OCI-LY7 (cell line): Measurements from ENCODE around the gene BAIAP2L1. TPM values are rescaled to one million over a fixed set of nuclear protein-coding genes. Genes with fewer than 3 reads are reported as not detected.
A peak's percentile ranks its signal among the peaks of the same experiment; 100 is the strongest.
"Not testable (repeated sequence)": the region's sequence is repeated elsewhere in the genome, so short reads cannot be mapped to it uniquely, and the experiment has no call there.

Source experiments
- Bru-seq: library from RNA; stranded (reverse); fragments of 400-500 nt; gene quantifications from one replicate; lab custom pipeline; 2021; lab: Mats Ljungman, UMichigan
- BruChase-seq, 2 experiments: library from RNA; stranded (reverse); fragments of 400-500 nt; gene quantifications; one replicate each; lab custom pipeline; 2021; lab: Mats Ljungman, UMichigan
- BruUV-seq: library from RNA; stranded (reverse); fragments of 400-500 nt; replicated peaks from 2 replicates; lab custom pipeline; 2021; lab: Mats Ljungman, UMichigan
- CTCF ChIA-PET: fragments of 300-600 bp; sonication (Branson Sonifier 250); formaldehyde crosslinking; loops from one replicate; lab custom pipeline; 2022; ENCODE audit warnings: antibody characterized with exemption; ENCODE audit not compliant: unreplicated experiment; lab: Charles Lee
- POLR2A ChIA-PET: fragments of 300-600 bp; sonication (Branson Sonifier 250); formaldehyde crosslinking; loops from one replicate; lab custom pipeline; 2022; ENCODE audit warnings: antibody characterized with exemption; lab: Charles Lee
- DNase-seq: peaks from one replicate; pipeline ENCODE4 v3.0.0-alpha.2; 2015; ENCODE audit warnings: low spot score
- H2AFZ ChIP-seq: fragments of 200-600 bp; sonication (generic), shearing (Covaris generic); 2 replicates; pipeline ENCODE4 v1.6.1; 2014; ENCODE audit warnings: mild to moderate bottlenecking, antibody characterized with exemption, low read length, moderate library complexity
- H3K27ac ChIP-seq: fragments of 200-600 bp; sonication (generic); 2 replicates; pipeline ENCODE4 v1.5.1; 2014; ENCODE audit warnings: mixed run types, low read depth, mild to moderate bottlenecking, moderate library complexity, low read length, inconsistent platforms; ENCODE audit not compliant: poor library complexity, severe bottlenecking
- H3K36me3 ChIP-seq: fragments of 200-600 bp; sonication (generic); 2 replicates; pipeline ENCODE4 v1.6.1; 2014; ENCODE audit warnings: mild to moderate bottlenecking, antibody characterized with exemption, low read length, moderate library complexity, mixed read lengths; ENCODE audit not compliant: insufficient read depth
- H3K4me1 ChIP-seq: fragments of 200-600 bp; sonication (generic); 2 replicates; pipeline ENCODE4 v1.5.1; 2014; ENCODE audit warnings: mild to moderate bottlenecking, low read length; ENCODE audit not compliant: insufficient read depth, poor library complexity, severe bottlenecking
- H3K4me2 ChIP-seq: fragments of 200-600 bp; sonication (generic); 2 replicates; pipeline ENCODE4 v1.6.1; 2014; ENCODE audit warnings: mild to moderate bottlenecking, low read length
- H3K4me3 ChIP-seq: fragments of 200-600 bp; sonication (generic); 2 replicates; pipeline ENCODE4 v1.5.1; 2014; ENCODE audit warnings: mild to moderate bottlenecking, low read depth, low read length; ENCODE audit not compliant: poor library complexity, severe bottlenecking
- H3K79me2 ChIP-seq: fragments of 200-600 bp; sonication (generic); 2 replicates; pipeline ENCODE4 v1.6.1; 2016; ENCODE audit warnings: low read depth, mild to moderate bottlenecking, low read length, moderate library complexity, mixed read lengths; ENCODE audit not compliant: insufficient read depth
- H3K9me2 ChIP-seq: fragments of 200-600 bp; sonication (generic); 2 replicates; pipeline ENCODE4 v1.6.1; 2016; ENCODE audit warnings: mild to moderate bottlenecking, low read length, mixed read lengths; ENCODE audit not compliant: insufficient read depth
- H3K9me3 ChIP-seq: fragments of 200-600 bp; sonication (generic); 2 replicates; pipeline ENCODE4 v1.6.1; 2014; ENCODE audit warnings: mild to moderate bottlenecking, mixed run types, low read length, mixed read lengths
- H4K20me1 ChIP-seq: fragments of 200-600 bp; sonication (generic); 2 replicates; pipeline ENCODE4 v1.6.1; 2014; ENCODE audit warnings: mild to moderate bottlenecking, antibody characterized with exemption, low read length, moderate library complexity, mixed read lengths; ENCODE audit not compliant: insufficient read depth
- CTCF ChIP-seq: fragments of 200-600 bp; sonication (generic); conservative IDR thresholded peaks from 2 replicates; pipeline ENCODE4 v1.5.1; 2014; ENCODE audit warnings: mild to moderate bottlenecking, antibody characterized with exemption, low read length, moderate library complexity, mixed read lengths
- EZH2phosphoT487 ChIP-seq: fragments of 200-600 bp; sonication (generic); IDR thresholded peaks from 2 replicates; pipeline ENCODE4 v1.6.1; 2018; ENCODE audit warnings: low read depth, borderline replicate concordance, mild to moderate bottlenecking, mixed run types, antibody characterized with exemption, low read length, moderate library complexity, mixed read lengths
- intact Hi-C: fragments of 100-400 bp; cut with micrococcal nuclease; formaldehyde crosslinking; loops from one replicate; pipeline ENCODE4 v1.10.0; 2022; ENCODE audit not compliant: unreplicated experiment
- long read RNA-seq: library from polyadenylated mRNA; stranded (forward); transcript quantifications from one replicate; pipeline ENCODE4 v2.0.0, GENCODE V29; 2022
- total RNA-seq, 2 experiments: library from RNA; depleted of rRNA in 1 of 2; stranded (reverse); fragments of >200 nt in 1 of 2; shearing (Covaris generic) in 1 of 2; gene quantifications; 2 replicates each; pipeline ENCODE4 v1.2.3, GENCODE V29; 2014 to 2022

BAIAP2L1 gene, protein sequence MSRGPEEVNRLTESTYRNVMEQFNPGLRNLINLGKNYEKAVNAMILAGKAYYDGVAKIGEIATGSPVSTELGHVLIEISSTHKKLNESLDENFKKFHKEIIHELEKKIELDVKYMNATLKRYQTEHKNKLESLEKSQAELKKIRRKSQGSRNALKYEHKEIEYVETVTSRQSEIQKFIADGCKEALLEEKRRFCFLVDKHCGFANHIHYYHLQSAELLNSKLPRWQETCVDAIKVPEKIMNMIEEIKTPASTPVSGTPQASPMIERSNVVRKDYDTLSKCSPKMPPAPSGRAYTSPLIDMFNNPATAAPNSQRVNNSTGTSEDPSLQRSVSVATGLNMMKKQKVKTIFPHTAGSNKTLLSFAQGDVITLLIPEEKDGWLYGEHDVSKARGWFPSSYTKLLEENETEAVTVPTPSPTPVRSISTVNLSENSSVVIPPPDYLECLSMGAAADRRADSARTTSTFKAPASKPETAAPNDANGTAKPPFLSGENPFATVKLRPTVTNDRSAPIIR
- total RNA-seq (2014; rRNA removed; shearing (Covaris generic)) (not detected in 2 replicates), total RNA-seq (2022) (not detected in 2 replicates), Bru-seq, nascent RNA (percentile 12 among the genes with signal in this experiment), BruChase-seq, experiment 1, labeled RNA remaining after a 6-hour chase (percentile 9 among the genes with signal in this experiment), BruChase-seq, experiment 2, labeled RNA remaining after a 2-hour chase (percentile 14 among the genes with signal in this experiment)
- long read RNA-seq: 0 reads

- no peaks in the 10 kb centered on the region for H3K9me2 ChIP-seq
- H3K36me3 ChIP-seq: no peaks in the 10 kb centered on the region
- intact Hi-C loops: no loop called here
- H2AFZ ChIP-seq: no peak within 1 kb of the TSS
- DNase-seq: peak; percentile 36
- TF ChIP-seq CTCF: no peak
- no peak for TF ChIP-seq EZH2phosphoT487
- no peaks in the 10 kb centered on the region for H3K79me2 ChIP-seq
- H4K20me1 ChIP-seq: no peaks in the 10 kb centered on the region
- H3K4me3 ChIP-seq: no peak within 1 kb of the TSS
- CTCF ChIA-PET: no interaction called here
- H3K27ac ChIP-seq: no peak within 1 kb of the TSS
- POLR2A ChIA-PET: interaction anchor here (0.6 kb wide), 1 partner anchor 12 kb away, joined by 3 read pairs; no protein-coding TSS in a partner anchor
- H3K4me2 ChIP-seq: peak within 1 kb of the TSS; percentile 16; the same call in 1 of the 2 replicates
- no peaks in the 10 kb centered on the region for H3K9me3 ChIP-seq
- BruUV-seq: no TSS peak
- H3K4me1 ChIP-seq: peaks cover 6% of the 10 kb centered on the region
These were observed at the start of gene BAIAP2L1 for GRCh38 chr7:98400542-98401340. Gene BAIAP2L1 (minus strand): TSS chr7:98401090. CDS start chr7:98400852, 238 bp downstream.

- H2AFZ ChIP-seq: no peak overlapping the region
- ChIA-PET POLR2A (interaction anchor here (0.6 kb wide), 2 partner anchors 169 to 714 kb away, joined by 3 read pairs; no protein-coding TSS in a partner anchor), CTCF (no interaction called here)
- no peak for DNase-seq
- H3K79me2 ChIP-seq: no peaks in the 10 kb centered on the region
- BruUV-seq: no TSS peak
- H3K36me3 ChIP-seq: no peaks in the 10 kb centered on the region
- no peaks in the 10 kb centered on the region for H4K20me1 ChIP-seq
- H3K9me2 ChIP-seq: no peaks in the 10 kb centered on the region
- intact Hi-C loops: no loop called here
- H3K4me1 ChIP-seq: no peaks in the 10 kb centered on the region
- no peak overlapping the region for H3K27ac ChIP-seq
- TF ChIP-seq CTCF (no peak), EZH2phosphoT487 (no peak)
- H3K9me3 ChIP-seq: no peaks in the 10 kb centered on the region
- H3K4me2 ChIP-seq: no peak overlapping the region
- H3K4me3 ChIP-seq: no peak overlapping the region
These were observed 47.9 kb upstream of the BAIAP2L1 start for GRCh38 chr7:98448766-98449165.

DNA sequence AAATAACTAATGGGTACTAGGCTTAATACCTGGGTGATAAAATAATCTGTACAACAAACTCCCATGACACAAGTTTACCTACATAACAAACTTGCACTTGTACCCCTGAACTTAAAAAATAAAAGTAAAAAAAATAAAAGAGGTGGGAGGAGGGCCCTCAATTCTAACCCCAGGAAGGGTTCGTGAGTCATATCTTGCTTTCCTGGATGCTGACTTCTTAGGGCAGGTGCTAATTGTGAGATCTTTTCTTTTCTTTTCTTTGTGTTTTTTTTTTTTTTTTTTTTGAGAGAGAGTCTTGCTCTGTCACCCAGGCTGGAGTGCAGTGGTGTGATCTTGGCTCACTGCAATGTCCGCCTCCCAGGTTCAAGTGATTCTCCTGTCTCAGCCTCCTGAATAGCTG, 40.1 kb upstream of the BAIAP2L1 start:
- H3K36me3 ChIP-seq, H3K9me3 ChIP-seq, H3K4me1 ChIP-seq, BruUV-seq, CTCF ChIA-PET, H3K9me2 ChIP-seq, H4K20me1 ChIP-seq, intact Hi-C loops, H3K27ac ChIP-seq, H3K79me2 ChIP-seq, H2AFZ ChIP-seq, H3K4me2 ChIP-seq, H3K4me3 ChIP-seq, DNase-seq: not testable (repeated sequence)
- POLR2A ChIA-PET: interaction anchor here (0.7 kb wide), 1 partner anchor 59 kb away, joined by 5 read pairs; no protein-coding TSS in a partner anchor
